GM18505 (cell line): ENCODE results near the gene PPEF1.
"Not testable (repeated sequence)": the region's sequence is repeated elsewhere in the genome, so short reads cannot be mapped to it uniquely, and the experiment has no call there.

Experiments used
- ATAC-seq: cut with Tn5 transposase; IDR thresholded peaks from one replicate; pipeline ENCODE4 v1.9.1; 2021; ENCODE audit not compliant: unreplicated experiment
- POLR2A ChIP-seq: IDR thresholded peaks from 4 replicates; pipeline ENCODE4 v1.6.1; 2011; ENCODE audit warnings: borderline replicate concordance; ENCODE audit not compliant: insufficient read depth, insufficient read length; ENCODE audit errors: extremely low read depth

The PPEF1 gene

GRCh38 chrX:18792828-18793227, 85.4 kb downstream of the PPEF1 start:
- no peak for TF ChIP-seq POLR2A
- no peak for ATAC-seq

DNA sequence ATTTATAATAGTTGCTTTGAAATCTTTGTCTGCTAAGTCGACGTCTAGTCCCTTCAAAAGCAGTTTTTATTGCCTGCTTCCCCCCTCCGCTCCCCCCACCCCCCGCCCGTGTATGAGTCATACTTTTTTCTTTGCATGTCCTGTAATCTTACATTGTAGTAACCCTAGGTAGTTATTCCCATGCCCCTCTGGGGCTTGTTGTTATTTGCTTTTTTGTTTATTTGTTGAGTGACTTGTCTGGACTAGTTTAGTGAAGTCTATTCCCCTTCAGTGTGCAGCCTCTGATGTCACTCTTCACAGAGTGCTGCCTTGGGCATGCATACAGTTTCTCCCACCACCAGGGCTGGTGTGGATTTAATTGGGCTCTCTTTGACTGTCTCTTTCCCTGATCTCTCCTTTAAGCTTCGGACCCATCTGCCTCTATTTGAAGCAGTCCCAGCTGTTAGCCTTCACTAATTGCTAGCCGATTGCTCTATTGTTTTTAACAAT, 86.2 kb downstream of the PPEF1 start:
- no peak for ATAC-seq
- TF ChIP-seq POLR2A: no peak

- no peak for TF ChIP-seq POLR2A
- ATAC-seq: no peak
Observed at GRCh38 chrX:18797141-18797540, 89.7 kb downstream of the PPEF1 start.

DNA sequence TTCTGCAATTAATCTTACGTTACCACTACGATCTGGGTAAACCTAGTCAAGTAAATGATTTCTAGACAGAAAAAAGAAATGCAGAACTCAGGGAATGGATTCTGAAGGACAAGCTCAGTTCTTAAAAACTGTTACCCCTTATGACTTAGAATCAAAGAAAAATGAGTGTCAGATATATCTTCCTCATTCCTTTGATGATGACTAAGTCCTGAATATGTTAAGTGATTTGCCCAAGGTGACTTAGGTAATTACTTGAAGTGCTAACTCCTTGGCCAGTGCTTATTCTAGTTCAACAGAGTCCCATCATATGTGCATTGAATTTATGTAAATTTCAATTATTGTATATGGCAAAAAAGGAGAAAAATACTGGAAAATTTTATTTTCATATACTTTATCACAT, 92.5 kb downstream of the PPEF1 start:
- no peak for TF ChIP-seq POLR2A
- no peak for ATAC-seq

- no peak for TF ChIP-seq POLR2A
- ATAC-seq: no peak
Observed at GRCh38 chrX:18809641-18810040, 102.2 kb downstream of the PPEF1 start.

- TF ChIP-seq POLR2A: no peak
- ATAC-seq: no peak
Observed at GRCh38 chrX:18810416-18810815, 103.0 kb downstream of the PPEF1 start.

DNA sequence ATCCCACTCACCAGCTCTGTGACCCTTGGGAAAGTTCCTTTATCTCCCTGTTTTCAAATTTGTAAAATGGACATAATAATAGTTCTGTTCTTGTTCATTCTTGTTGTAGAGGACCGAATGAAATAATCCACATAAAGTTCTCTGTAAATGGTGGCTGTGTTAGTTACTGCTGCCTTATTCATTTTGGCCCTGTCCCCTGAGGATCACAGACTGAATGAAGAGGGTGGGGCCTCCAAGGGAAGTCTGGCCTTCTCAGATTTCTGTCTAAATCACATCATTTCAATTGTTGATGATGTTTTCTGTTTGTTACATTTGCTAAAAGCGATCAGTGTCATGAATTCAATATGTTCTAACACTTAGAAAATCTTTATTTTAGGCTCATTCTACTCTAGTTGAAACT, 117.9 kb downstream of the PPEF1 start:
- TF ChIP-seq POLR2A: no peak
- no peak for ATAC-seq

GRCh38 chrX:18828832-18829404, 121.5 kb downstream of the PPEF1 start:
- ATAC-seq: no peak
- no peak for TF ChIP-seq POLR2A

GRCh38 chrX:18833071-18833731, 125.8 kb downstream of the PPEF1 start:
- ATAC-seq: no peak
- no peak for TF ChIP-seq POLR2A

GRCh38 chrX:18847901-18848300, 140.5 kb downstream of the PPEF1 start:
- ATAC-seq: not testable (repeated sequence)

DNA sequence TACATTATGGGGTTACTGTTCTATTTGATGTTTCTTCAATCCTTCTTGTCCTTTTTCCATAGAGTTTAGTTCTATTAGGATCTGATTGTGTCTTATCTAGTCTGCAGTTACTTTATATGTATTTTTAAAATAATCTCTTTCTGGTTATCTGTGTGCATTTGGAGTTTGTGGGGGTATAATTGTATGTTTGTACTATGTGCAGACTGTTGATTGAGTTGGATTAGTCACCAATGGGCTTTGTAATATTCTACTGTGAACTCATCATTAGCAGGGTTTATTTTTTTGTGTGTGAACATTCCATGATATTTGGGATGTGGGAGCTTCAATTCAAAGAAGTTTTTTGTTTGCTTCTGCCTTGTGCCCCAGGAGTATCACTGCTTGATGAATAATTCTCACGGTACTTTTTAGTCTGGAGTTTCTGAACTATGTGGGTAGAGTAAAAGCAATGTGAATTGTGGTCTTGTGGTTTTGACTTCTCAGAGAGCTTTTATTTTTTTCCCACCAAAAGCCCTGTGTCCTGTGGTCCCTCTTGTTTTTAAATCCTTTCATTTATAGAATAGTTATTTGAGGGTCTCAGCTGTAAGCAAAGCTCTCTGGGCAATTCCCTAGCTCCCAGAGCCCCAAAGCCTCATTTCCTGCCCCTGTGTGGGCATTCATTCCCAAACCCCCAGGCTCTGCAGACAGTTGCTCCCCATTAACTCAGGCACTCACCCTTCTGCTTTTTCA, 148.6 kb downstream of the PPEF1 start:
- ATAC-seq: peak; percentile 94
- TF ChIP-seq POLR2A: no peak

DNA sequence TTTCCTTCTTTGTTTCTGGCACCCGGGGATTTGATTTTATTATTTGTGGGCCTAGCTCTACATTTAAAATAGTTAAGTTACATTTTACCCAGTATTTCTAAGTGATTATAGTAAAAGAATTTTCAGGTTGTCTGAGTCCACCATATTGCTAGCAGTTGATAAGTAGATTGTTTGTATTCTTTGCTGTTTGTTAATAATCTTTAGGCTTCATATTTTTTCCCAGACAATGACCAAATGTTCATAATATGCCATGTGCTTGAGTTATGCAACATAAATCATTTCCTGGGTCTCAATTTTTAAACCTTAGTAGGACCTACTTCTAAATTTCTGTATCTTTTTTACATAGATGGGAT, 149.2 kb downstream of the PPEF1 start:
- no peak for ATAC-seq
- TF ChIP-seq POLR2A: no peak

DNA sequence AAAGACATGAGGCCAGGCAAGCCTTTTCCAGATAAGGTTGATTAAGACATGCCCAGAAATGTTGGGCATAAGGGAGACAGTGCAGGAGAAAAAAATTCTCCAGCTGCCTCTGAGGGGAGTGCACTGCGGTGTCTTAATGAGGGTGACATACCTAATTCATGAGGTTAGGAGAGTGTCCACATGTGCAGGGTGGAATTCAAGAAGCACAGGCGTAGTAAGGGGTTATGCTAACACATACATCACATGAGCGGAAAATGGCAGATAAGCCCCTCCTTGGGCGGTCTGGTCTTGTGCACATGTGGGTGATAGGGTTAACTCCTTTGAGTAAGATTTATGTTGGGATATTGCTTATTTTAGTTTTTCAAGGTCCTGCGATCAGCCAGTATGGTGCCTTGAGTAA, 154.1 kb downstream of the PPEF1 start:
- no peak for TF ChIP-seq POLR2A
- no peak for ATAC-seq

DNA sequence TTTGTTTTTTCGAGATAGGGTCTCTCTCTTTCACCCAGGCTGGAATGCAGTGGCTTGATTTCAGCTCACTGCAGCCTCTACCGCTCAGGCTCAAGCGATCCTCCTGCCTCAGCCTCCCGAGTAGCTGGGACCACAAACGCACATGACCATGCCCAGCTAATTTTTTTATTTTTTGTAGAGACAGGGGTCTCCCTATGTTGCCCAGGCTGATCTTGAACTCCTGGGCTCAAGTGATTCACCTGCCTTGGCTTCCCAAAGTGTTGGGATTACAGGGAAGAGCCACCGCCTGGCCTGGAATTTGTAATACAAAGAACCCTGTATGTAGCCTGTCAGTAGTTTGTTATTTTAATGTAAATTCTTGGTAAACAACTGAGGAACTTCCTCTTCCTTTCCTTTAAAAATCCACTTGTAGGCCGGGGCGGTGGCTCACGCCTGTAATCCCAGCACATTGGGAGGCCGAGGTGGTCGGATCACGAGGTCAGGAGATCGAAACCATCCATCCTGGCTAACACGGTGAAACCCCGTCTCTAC, 157.0 kb downstream of the PPEF1 start:
- ATAC-seq: no peak
- no peak for TF ChIP-seq POLR2A
